Measurements from ENCODE around the gene STARD5. TPM values are rescaled to one million over a fixed set of nuclear protein-coding genes. Genes with fewer than 3 reads are reported as not detected.

The STARD5 gene
- total and polyA plus RNA-seq, 9 of the 15 experiments (the other 6 are each of a cell fraction or from before 2014, with no cell fraction given) = 1.7 to 5.7 (median 2.2) TPM

- no peaks in the 10 kb centered on the region for H3K79me2 ChIP-seq (ENCODE audit: control insufficient read depth, insufficient read depth, low read length)
- H3K9me3 ChIP-seq (replicated peaks; ENCODE audit: control insufficient read depth, insufficient read depth, low read depth, low read length) = no peaks in the 10 kb centered on the region
- no peak overlapping the region for H3K4me2 ChIP-seq (ENCODE audit: insufficient read depth, low read length)
- H3K4me1 ChIP-seq (replicated peaks in 1 of 2; ENCODE audit: control insufficient read depth in 2 of 2, insufficient read depth in 2 of 2, low read length in 2 of 2) = no peaks in the 10 kb centered on the region
- H3K9ac ChIP-seq (ENCODE audit: insufficient read depth in 1 of 2, low read depth in 2 of 2, low read length in 2 of 2) = no peak overlapping the region
- WGBS (ENCODE audit: insufficient coverage, low coverage, missing lambda C conversion rate) = 5% methylated on average over 7 of the region's 7 CpGs
- no peaks in the 10 kb centered on the region for H3K36me3 ChIP-seq (ENCODE audit: control insufficient read depth, insufficient read depth, low read length)
- BruUV-seq (replicated peaks) = no TSS peak
- DNase-seq (ENCODE audit: extremely low read depth in 1 of 4, low spot score in 3 of 4) (no peak), FAIRE-seq (no peak), ATAC-seq (no peak)
- H4K20me1 ChIP-seq (replicated peaks; ENCODE audit: control insufficient read depth, insufficient read depth, low read length) = no peaks in the 10 kb centered on the region
- H3K27ac ChIP-seq (ENCODE audit: extremely low read depth, low read depth, low read length) = no peak overlapping the region
- POLR2A ChIA-PET = no interaction called here
- no peak overlapping the region for H2AFZ ChIP-seq (ENCODE audit: low read depth, low read length)
- CTCF ChIA-PET (ENCODE audit: low intra/inter-chr PET ratio) = no interaction called here
- peaks cover 7 to 19% of the 10 kb centered on the region in 2 experiments for H3K27me3 ChIP-seq (ENCODE audit: control insufficient read depth in 2 of 2, insufficient read depth in 2 of 2, low read length in 2 of 2)
- no peaks in the 10 kb centered on the region for H3K9me1 ChIP-seq (ENCODE audit: control insufficient read depth, insufficient read depth, low read length)
- H3K4me3 ChIP-seq = no peak overlapping the region
- in situ Hi-C loops (cut with MboI) = no loop called here
- intact Hi-C loops (cut with micrococcal nuclease) = no loop called here
- TF ChIP-seq NFIX (CRISPR knock-in tag; IDR thresholded peaks at IDR 0.05; ENCODE audit: low read depth) (no peak), MTA3 (IDR thresholded peaks at IDR 0.05; ENCODE audit: borderline replicate concordance) (no peak), BRD9 (IDR thresholded peaks at IDR 0.05; ENCODE audit: low read depth, partially characterized antibody) (no peak), GTF3C2 (IDR thresholded peaks at IDR 0.05; ENCODE audit: borderline replicate concordance, extremely low read depth, insufficient read length) (no peak), ZNF274 (IDR thresholded peaks at IDR 0.05; ENCODE audit: borderline replicate concordance, low read depth, low read length) (no peak), NRF1 (conservative IDR thresholded peaks at IDR 0.05 in 1 of 2, IDR thresholded peaks at IDR 0.05 in 1 of 2) (no peak), BRF2 (IDR thresholded peaks at IDR 0.05; ENCODE audit: borderline replicate concordance, insufficient read depth, insufficient read length) (no peak), CCAR2 (IDR thresholded peaks at IDR 0.05; ENCODE audit: low read depth, low read length) (no peak), EP300 (IDR thresholded peaks at IDR 0.05; ENCODE audit: low read length) (no peak), POLR2B (IDR thresholded peaks at IDR 0.05; ENCODE audit: low read depth, partially characterized antibody) (no peak), ZNF586 (CRISPR knock-in tag; conservative IDR thresholded peaks at IDR 0.05) (no peak), ATF7 (IDR thresholded peaks at IDR 0.05) (no peak), CBX2 (IDR thresholded peaks at IDR 0.05; ENCODE audit: insufficient read depth, low read length, poor library complexity, severe bottlenecking) (no peak), TARDBP (IDR thresholded peaks at IDR 0.05) (no peak), GTF2A2 (tag; IDR thresholded peaks at IDR 0.05) (no peak)
- TF ChIP-seq, protein P1, sequence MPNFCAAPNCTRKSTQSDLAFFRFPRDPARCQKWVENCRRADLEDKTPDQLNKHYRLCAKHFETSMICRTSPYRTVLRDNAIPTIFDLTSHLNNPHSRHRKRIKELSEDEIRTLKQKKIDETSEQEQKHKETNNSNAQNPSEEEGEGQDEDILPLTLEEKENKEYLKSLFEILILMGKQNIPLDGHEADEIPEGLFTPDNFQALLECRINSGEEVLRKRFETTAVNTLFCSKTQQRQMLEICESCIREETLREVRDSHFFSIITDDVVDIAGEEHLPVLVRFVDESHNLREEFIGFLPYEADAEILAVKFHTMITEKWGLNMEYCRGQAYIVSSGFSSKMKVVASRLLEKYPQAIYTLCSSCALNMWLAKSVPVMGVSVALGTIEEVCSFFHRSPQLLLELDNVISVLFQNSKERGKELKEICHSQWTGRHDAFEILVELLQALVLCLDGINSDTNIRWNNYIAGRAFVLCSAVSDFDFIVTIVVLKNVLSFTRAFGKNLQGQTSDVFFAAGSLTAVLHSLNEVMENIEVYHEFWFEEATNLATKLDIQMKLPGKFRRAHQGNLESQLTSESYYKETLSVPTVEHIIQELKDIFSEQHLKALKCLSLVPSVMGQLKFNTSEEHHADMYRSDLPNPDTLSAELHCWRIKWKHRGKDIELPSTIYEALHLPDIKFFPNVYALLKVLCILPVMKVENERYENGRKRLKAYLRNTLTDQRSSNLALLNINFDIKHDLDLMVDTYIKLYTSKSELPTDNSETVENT (CRISPR knock-in tag; IDR thresholded peaks at IDR 0.05) = no peak
- TF ChIP-seq, protein P2, sequence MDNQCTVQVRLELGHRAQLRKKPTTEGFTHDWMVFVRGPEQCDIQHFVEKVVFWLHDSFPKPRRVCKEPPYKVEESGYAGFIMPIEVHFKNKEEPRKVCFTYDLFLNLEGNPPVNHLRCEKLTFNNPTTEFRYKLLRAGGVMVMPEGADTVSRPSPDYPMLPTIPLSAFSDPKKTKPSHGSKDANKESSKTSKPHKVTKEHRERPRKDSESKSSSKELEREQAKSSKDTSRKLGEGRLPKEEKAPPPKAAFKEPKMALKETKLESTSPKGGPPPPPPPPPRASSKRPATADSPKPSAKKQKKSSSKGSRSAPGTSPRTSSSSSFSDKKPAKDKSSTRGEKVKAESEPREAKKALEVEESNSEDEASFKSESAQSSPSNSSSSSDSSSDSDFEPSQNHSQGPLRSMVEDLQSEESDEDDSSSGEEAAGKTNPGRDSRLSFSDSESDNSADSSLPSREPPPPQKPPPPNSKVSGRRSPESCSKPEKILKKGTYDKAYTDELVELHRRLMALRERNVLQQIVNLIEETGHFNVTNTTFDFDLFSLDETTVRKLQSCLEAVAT (IDR thresholded peaks at IDR 0.05) = no peak
Measured at GRCh38 chr15:81361891-81362290, 38.0 kb upstream of the STARD5 start.
